Stimulated activated naive CD4-positive, alpha-beta T cell treated with Interleukin-2 at 50 U/mL for 16 hours (primary cell): Measurements from ENCODE around the gene C17orf113.
"Not testable (repeated sequence)": the region's sequence is repeated elsewhere in the genome, so short reads cannot be mapped to it uniquely, and the experiment has no call there.

Experiments
- DNase-seq: peaks from one replicate; lab custom pipeline; 2025; lab: John Stamatoyannopoulos, UW

C17orf113 gene

DNA sequence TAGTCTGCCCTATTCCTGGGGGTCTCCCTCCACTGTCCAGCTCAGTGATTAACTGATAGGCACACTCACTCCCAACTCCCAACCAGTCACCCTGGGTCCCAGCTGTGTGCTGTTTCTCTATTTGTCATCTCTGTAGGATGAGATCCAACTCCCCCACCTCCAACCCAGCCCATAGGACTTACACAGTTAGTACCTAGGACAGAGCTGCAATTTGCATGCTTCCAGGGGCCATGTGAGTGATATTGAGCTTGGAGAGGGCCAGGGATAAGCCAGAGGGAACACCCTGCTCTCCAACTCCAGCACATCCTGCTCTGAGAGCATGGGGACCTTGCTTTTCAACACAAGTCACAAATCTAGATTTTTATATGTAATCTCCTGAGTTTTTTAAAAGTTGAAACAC, 8.8 kb downstream of the C17orf113 start:
- no peak for DNase-seq

DNA sequence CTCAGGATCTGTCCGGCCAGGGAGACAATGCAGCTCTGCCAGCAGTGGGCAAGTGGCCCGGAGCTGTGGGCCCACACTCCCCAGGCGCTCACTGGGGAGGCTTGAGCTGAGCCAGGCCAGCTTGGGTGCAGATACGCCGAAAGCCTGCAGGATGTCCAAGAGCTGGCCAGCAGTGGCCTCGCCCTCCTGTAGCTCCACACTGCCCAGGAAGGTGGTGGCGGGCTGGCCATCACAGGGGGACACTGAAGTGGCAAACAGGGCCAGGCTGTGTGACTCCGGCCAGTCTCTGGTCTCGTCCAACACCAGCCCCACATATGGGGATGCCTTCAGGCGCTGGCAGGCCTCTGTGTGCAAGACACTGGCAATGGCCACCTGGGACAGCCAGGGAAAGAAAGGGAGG, 9.6 kb downstream of the C17orf113 start:
- DNase-seq, result no peak

DNA sequence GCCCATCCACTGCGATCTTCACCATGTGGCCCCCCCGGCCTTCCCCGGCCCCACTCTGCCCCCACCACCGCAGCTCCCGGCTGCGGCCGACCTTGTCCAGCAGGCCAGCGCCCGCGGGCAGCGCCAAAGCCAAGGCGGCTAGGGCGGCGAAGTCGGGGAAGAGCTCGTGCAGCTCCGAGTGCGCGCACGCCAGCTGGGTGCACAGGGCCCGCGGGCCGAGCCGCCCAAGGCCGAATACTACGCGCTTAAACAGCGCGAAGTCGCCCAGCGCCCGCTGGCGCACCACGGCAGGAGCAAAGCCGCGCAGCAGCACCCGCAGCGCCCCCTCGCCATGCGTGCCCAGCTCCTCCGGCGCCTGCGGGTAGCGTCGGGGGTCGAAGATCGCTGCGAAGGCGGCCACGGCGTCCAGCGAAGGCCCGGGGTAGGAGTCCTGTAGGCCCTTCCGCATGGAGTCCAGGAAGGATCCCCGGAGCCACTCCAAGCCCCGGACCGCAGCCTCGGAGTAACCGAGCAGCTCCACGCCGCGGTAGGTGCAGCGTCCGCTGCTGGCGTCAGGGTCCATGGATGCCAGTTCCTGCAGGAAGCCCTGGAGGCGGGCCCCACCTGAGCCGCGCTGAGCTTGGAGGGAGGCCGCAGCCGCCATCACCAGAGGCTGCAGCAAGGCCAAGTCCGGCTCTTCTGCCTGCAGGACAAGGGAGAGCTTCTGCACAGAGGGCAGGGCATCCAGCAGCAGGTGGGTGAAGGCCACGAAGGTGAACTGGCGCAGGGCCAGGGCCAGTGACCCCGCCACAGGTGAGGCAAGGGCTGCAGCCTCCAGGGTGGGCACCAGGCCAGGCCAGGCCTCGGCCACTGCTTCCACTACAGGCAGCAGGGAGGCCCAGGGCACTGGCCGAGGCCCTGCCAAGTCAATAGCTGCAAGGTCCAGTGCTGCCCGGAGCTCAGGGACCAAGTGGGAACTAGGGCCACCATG, 10.3 kb downstream of the C17orf113 start:
- no peak for DNase-seq

DNA sequence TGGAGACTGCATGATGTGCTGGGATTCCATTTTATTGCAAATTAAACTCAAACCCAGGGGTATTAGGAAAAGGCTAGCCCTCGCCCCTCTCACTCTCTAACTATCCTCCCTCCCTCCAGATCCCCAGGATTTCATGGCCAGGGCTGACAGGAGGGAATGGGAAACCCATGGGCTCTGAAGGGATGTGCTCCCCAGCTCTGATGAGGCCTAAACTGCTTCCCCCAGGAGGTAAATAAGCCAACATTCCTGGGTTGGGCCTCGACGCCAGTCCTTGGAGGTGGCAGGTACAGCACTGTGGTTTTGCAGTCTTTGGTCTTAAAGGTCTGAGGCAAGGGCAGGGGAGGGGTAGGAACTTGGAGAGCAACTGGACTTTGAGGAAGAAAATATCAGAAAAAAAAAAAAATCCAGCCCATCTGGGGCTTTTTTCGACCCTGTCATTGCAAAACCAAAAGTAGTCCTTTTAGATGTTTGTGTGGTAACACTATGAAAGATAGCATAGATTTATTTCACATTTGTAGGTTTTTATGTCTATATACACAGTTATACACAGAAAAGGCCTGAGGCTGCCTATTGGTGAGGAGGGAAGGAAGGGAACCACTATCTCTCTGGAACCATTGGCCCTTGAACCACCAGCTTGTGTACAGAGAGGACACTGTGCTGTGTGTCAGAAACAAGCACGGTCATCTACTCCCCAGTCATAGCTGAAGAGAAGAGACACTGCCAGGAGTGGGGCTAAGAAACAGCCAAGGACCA, 12.0 kb downstream of the C17orf113 start:
- no peak for DNase-seq

DNA sequence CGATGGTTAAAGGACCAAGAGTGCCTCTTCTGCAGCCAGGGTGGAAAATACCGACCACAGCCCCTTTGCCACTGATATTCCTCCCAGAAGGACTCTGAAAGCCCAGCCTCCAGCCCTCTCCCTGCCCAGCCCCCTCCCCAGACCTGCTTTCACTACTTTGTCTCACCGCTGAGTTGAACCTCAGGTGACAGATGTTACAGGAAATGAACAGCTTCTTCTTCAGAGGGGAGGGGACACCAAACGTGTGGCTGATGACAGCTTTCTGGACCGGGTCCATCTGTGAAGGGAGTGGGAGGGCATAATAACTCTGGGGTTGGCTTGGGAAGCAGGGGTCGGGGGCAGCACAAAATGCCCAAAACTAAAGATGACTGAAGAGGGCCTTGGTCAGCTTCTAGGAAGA, 16.3 kb downstream of the C17orf113 start:
- DNase-seq, result no peak

DNA sequence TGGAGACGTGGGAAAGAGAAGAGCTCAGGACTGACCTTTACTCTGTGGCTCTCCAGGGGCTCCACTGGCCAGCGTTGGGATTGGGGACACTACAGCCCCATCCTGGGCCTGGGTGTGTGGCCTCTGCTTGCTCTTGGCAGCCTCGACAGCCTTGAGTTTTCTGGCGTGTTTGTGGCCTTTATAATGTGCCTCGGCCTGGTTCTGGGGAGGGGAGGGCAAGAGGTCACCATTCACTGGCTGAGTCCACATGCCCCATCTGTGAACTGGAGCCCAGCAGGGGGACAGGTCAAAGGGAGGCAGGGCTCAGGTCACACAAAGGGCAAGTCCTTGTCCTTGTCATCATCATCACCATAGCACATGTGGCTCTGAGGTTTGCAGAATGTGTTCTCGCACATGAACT, 18.8 kb downstream of the C17orf113 start:
- DNase-seq, result no peak

DNA sequence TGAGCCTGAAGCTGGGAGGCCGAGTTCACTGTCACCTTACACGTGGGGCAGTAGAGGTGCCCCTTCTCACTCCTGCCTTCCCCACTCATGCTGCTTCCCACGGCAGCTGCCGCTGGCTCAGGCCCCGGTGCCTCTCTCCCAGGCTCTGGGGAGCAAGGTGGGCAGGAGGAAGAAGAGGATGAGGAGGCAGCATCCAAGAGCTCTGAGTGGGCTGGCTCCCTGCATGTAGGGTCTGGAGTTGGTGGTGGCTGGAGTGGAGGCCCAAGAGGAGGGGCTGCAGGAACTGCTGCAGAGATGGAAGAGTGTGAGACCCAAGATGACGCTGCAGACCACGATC, 21.6 kb downstream of the C17orf113 start:
- DNase-seq, result no peak

DNA sequence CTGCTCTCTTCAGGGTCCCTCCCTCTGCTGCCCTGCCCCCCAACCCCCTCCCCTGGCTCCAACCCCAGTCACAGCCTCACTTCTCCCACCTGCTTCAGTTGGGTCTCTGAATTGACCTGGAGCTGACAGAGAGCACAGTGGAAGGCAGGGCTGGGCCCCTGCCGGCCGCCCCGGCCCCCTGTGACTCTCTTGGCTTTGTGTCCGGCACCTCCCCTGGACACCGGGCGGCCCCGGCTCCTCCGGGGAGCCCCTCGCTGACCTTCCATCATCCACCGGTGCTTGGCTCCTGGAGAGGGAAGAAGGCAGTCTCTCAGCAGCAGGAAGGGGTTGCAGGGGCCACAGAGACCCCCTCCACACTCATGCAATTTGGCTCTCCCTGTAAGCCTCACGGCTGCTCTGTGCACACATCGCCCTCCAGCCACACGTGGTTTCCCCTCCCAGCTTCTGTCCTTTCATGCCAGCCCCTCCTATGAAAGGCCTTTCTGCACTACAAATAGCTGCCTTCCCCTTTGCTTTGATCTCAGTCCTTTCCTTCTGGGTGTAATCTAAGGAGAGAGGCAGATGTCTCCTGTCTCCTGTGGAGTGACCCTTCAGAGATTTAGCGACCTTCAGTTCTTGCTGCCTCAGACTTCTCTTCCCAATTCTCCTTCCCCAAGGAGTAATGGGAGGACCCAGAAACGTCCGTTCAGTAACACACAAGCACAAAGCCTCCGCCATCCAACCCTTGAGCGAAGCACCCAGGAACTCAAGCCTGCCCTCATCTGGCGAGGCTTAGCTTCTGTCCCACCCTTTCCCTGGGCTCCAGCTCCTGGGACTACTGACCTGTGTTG, 22.2 kb downstream of the C17orf113 start:
- DNase-seq, result no peak

DNA sequence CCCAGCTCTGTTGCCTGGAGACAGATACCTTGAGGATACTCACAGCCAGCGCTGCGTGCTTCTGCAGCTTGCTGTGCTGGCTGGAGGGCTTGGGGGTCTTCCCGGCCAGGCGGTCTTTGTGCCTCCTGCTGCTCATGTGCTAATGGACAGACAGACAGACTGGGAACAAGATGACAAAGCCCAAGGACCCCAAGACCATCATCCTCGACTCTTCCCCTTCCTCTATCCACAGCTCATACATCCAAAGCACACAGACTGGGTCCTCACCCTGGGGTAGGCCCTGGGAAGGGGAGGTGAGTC, 22.9 kb downstream of the C17orf113 start:
- DNase-seq, result no peak

DNA sequence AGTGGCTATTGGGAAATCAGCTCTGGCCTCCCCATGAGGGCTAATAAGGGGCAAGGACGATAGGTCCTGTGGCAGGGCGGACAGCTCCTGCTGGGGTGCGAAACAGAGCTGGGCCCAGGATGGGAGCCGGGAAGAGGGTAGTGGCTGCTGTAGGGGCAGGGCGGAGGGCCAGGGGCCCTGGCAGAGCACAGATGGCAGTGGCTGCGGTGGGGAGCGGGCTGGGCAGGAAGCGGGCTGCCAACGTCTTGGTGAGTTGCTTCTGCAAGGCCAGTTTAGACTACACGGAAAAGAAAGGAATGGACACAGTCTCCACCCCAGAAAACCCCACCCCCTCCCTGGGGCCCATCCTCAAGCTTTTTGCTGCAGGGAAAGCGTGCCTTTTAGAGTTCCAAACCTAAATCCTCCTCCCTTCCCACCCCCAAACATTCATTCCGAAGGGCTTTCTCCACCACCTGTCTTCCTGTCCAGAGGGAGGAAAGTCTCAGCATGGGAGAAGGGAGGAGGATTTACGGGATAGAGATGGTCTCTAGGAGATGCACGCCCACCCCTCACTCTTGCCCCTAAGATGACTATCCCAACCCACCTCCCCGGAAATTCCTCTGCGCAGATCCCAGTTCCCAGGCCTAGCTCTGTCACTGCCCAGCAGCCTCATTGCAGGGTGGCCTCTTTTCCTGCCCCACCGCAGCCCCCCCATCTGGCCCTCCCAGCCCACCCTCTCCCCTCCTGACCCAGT, 23.4 kb downstream of the C17orf113 start:
- DNase-seq, result no peak

DNA sequence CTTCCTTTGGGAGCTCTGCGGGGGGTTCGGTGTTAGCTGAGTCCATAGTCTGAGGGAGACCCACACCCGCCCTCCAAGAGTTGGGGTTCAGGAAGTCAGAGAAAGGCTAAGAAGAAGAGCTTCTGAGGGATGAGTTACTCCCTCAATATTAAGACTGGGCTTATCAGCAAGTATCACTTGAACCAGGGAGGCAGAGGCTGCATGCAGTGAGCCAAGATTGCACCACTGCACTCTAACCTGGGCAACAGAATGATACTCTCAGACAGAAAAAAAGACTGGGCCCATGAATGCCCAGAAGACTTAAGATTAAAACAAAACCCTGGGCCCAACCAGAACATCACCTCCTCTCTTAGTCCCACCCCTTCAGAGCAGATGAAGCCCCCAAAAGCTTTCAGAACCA, 24.5 kb downstream of the C17orf113 start:
- no peak for DNase-seq

DNA sequence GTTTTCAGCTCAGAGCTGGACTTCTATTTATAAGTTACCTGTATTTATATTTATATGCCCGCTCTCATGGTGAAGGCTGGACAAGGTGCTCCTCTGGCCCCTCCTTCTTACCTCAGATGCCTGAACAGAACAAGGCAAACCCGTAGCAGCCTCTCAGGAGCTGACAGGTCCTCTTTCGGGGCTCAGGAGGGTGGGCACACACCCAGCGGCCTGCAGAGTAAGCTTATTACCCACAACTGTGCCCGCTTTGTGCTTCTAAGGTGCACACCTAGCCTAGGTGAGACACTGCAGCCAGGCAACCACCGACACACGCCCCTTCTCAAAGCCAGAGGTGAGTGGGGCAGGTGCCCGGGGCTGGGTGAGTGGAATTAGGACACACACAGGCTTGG, 25.2 kb downstream of the C17orf113 start:
- DNase-seq, result no peak

DNA sequence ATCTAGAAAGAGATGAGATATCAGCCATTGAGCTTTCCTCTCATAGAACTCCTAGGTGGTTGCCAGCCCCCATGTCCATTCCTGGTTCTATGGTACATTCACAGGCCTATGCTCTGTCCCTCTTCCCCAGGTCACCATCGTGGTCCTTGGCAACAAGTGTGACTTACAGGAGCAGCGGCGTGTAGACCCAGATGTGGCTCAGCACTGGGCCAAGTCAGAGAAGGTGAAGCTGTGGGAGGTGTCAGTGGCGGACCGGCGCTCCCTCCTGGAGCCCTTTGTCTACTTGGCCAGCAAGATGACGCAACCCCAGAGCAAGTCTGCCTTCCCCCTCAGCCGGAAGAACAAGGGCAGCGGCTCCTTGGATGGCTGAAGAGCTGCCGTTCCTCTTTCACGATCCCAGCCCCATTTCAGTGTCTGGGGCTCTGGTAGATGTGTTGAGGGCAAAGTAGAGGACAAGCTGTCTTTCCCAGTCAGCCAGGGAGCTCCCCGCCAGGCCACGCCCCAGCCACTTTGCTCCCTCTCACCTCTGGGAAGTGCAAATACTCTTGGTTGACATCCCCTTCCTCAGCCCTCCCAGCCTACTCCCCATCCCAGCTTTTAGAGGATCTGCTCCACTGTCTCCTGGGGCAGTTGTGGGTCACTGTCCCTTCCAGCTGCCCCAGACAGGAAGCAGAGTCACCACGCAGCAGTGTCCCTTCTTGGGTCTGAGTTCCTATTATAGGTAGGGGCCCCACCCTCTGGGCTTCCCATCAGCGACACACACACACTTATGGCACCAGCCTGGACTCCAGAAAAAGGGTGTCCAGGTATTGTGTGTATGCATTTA, 26.7 kb downstream of the C17orf113 start:
- DNase-seq, result no peak

DNA sequence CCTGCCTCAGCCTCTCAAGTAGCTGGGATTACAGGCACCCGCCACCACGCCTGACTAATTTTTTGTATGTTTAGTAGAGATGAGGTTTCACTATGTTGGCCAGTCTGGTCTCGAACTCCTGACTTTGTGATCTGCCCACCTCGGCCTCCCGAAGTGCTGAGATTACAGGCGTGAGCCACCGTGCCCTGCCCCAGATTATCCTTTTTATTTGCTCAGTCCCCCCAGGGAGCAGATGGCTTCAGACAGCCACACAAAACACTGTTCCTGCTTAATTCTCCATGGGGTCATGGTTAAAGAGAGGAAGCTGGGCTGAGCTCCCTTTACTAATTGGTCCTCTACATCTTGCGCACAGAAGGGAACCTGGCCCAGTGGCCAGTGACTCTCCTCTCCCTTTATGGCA, 29.6 kb downstream of the C17orf113 start:
- DNase-seq, result not testable (repeated sequence)

DNA sequence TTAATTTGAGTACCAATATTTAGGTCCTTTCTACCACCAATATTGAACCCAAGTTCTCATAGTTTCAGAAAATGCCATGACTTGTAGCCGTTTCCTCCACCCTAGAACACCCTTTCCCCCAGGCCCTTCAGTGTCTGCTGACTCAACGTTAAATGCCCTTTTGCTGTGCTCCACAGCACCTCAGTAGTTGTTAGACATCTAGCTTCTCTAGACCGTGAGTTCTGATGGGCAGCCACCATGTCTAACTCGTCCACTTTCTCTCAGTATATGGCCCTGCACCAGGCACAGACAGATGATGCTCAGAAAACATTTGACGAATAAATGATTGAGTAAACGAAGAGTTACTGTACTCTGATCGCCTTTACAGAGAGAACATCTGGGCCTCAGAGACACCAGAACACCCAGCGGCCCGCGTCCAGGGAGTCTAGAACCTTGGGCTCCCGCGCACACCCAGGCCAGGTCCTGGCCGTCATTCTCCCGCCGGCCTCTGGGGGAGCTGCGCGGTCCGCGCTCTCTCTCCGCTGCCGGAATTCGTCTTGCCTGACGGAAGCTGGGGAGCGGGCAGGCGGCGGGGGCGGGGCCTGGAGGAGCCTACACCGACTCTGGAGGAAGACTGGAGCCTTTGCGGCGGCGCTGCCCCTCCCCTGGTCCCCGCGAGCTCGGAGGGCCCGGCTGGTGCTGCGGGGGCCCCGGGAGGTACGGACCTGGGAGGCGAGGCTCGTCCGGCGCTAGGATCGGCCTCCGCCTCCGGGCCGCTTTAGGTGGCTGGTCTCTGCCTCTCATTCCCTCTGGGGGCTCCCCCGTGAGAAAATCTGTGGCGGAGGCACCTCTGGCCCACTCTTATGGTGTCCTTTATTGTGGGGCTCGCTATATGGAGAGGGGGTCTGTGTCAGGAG, 30.6 kb downstream of the C17orf113 start, which contains the start of gene NKIRAS2:
NKIRAS2 (plus strand) TSS at position 582 of the 896 bp plus-strand sequence. CDS start 1,488 bp downstream, outside the sequence.
- DNase-seq, result peak; percentile 95

DNA sequence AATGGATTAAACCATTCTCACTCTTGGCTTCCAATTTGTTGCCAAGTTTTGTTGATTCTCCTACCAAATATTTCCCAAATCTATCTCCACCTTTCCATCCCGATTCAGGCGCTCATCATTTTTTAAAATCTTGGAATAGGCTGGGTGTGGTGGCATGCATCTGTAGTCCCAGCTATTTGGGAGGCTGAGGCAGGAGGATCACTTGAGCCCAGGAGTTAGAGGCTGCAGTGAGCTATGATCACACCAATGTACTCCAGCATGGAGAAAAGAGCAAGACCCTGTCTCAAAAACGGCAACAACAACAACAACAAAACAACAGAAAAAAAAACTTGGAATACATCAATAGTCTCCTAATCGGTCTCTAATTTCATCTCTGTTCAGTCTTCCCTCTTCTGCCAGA, 31.4 kb downstream of the C17orf113 start:
- no peak for DNase-seq

DNA sequence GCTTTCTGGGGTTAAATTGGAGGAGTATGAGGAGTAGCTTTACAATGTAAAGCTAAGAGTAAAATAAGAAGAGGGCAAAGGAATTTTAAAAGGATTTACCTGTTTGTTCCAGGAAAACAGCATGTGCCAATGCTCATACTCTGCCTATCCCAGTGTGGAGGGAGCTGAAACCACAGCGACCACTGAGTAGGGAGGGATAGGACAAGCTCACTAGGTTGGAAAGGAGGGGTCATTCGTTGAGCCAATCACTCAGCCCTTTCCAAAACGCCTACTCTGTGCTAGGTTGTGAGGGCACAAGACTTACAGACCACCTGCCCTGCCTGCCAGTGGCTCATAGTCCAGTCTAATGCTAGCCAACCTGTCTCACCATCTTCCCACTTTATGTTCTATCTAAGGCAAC, 32.1 kb downstream of the C17orf113 start:
- no peak for DNase-seq

DNA sequence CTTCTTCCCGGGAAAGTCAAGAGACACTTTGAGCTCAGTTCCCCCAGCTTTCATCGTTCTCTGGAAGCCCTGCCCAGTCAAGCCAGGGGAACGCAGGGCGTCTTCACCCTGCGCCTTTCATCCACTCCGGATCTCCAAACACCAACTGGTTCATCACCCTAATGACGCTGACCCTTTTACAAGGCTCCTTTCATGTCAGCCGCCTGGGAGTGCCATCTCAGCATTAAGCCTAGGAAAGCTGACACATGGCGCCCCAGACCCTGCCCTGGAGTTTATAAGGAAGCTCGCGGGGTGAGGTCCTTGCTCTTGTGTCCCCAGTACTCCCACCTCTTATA, 32.6 kb downstream of the C17orf113 start:
- DNase-seq, result peak; percentile 34

DNA sequence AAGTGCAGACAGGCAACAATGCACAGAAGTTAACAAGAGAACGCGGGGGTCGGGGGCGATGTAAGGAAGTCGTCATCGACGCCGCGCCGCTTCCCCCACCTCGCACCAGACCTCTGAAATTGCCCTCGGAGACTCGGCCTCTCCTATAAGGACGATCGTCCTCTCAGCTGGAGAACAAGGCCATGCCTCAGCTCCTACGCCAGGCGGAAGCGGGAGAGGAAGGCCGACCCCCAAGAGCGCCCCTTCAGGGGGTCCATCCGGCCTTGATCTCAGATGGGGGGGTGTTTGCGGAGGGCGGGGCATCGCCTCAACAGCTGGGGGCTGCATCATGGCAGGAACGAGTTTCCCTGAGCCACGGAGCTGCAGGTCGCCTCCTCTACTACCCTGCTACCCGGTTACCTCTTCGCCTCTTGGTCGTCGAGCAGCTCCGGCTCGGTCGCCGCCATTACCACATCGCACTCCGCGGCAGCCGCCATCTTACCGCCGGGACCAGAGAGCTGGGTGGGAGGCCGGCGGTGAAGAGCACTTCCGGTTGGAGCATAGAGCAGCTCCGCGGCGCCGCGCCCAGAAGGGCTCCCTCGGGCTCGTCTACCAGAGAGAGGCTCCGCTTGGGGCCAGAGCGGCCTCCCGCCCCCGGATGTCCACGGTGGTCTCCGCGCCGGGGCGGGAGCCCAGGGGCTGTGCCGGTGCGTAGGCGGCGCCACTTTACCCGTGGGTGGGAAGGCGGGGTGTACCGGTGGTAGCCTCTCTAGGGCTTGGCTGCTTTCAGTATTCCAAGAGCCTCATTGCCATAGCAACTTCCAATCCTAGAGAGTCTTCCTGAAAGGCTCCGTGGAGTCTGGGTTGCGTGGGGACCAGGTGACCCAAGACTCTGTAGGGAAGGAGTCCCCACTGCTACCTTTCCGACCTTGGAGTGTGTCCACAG, 33.2 kb downstream of the C17orf113 start, which contains the start of gene DNAJC7:
DNAJC7 (minus strand) TSS at position 499 of the 925 bp plus-strand sequence; CDS start at position 476, 23 bp downstream.
- peak; percentile 89 for DNase-seq
